Stomach smooth muscle (tissue), 2 donors: ENCODE data around the gene TMPRSS4.

Experiments
- H3K27ac ChIP-seq: one replicate; pipeline ENCODE4 v1.7.0; 2013; ENCODE audit warnings: mild to moderate bottlenecking, low read length, inconsistent platforms
- H3K27me3 ChIP-seq, 2 donors: one replicate each; pipeline ENCODE4 v1.7.0; 2013; ENCODE audit warnings: low read length in 2 of 2; ENCODE audit not compliant: insufficient read depth in 2 of 2, control insufficient read depth in 1 of 2
- H3K36me3 ChIP-seq, 2 donors: one replicate each; pipeline ENCODE4 v1.7.0; 2013; ENCODE audit warnings: low read length in 2 of 2; ENCODE audit not compliant: control insufficient read depth in 2 of 2, insufficient read depth in 2 of 2
- H3K4me1 ChIP-seq: one replicate; pipeline ENCODE4 v1.7.0; 2013; ENCODE audit warnings: low read length; ENCODE audit not compliant: control insufficient read depth, insufficient read depth
- H3K4me3 ChIP-seq, 2 donors: one replicate each; pipeline ENCODE4 v1.7.0; 2013; ENCODE audit warnings: low read length in 2 of 2
- H3K9ac ChIP-seq, 2 donors: one replicate each; pipeline ENCODE4 v1.7.0; 2013; ENCODE audit warnings: low read length in 2 of 2, mild to moderate bottlenecking in 1 of 2
- H3K9me3 ChIP-seq, 2 donors: one replicate each; pipeline ENCODE4 v1.7.0; 2013; ENCODE audit warnings: low read length in 2 of 2; ENCODE audit not compliant: control insufficient read depth in 2 of 2
- donor health status: healthy.
- donor health status: Pancreatic carcinoma.

Gene TMPRSS4

DNA sequence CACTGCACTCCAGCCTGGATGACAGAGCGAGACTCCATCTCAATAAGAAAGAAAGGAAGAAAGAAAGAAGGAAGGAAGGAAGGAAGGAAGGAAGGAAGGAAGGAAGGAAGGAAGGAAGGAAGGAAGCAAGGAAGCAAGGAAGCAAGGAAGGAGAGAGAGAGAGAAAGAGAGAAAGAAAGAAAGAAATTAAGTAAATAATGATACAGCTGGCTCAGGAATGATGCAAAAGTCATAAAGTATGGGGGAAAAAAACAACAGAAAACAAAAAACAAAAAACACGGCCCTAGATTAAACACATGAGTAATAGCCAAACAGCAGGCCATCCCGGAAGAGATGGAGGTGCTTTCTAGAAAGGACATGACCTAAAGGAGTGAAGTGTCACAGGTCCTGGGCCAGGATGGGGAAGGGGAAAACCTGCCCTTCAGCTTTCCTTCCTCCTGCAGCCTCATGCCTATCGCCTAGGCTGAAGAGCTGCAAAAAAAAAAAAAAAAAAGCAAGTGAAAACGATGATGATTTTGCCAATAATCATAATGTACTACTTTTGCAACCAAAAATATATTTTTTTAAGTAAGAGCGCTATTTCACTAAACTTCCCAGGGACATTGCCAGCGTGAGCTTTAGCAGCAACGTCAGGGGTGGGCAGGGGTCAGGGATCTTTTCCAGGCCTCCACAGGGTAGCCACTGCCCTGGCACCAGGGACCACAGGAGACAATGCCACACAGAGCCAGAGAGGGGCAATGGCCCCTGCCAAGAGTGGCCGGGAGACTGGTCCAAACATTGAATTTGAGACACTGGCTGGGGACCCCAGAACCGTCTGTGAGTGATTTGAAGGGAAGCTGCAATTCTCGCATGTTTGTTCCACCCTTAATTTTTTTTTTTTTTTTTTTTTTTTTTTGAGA, 28.2 kb upstream of the TMPRSS4 start:
- Histone ChIP-seq H3K4me1 (peaks cover 2% of the 10 kb centered on the region), H3K27me3 (no peaks in the 10 kb centered on the region)

GRCh38 chr11:118049771-118050170, 27.1 kb upstream of the TMPRSS4 start:
- no peak overlapping the region for H3K27ac ChIP-seq
- no peaks in the 10 kb centered on the region for H3K27me3 ChIP-seq
- peaks cover 2% of the 10 kb centered on the region for H3K4me1 ChIP-seq
- H3K9me3 ChIP-seq, result no peaks in the 10 kb centered on the region
- no peak overlapping the region for H3K9ac ChIP-seq
- no peak overlapping the region for H3K4me3 ChIP-seq
- H3K36me3 ChIP-seq, result no peaks in the 10 kb centered on the region

More for the DNA sequence above, 28.2 kb upstream of the TMPRSS4 start:
- Histone ChIP-seq H3K36me3 (no peaks in the 10 kb centered on the region), H3K27ac (no peak overlapping the region), H3K9me3 (no peaks in the 10 kb centered on the region), H3K9ac (no peak overlapping the region), H3K4me3 (no peak overlapping the region)

- Histone ChIP-seq H3K9me3 (no peaks in the 10 kb centered on the region), H3K36me3 (no peaks in the 10 kb centered on the region), H3K27me3 (no peaks in the 10 kb centered on the region), H3K4me3 (no peak overlapping the region), H3K9ac (no peak overlapping the region), H3K4me1 (peaks cover 2% of the 10 kb centered on the region), H3K27ac (no peak overlapping the region)
Measured at GRCh38 chr11:118050208-118050891, 26.5 kb upstream of the TMPRSS4 start.

GRCh38 chr11:118051136-118051610, 25.7 kb upstream of the TMPRSS4 start:
- peaks cover 2% of the 10 kb centered on the region for H3K4me1 ChIP-seq
- no peaks in the 10 kb centered on the region for H3K9me3 ChIP-seq
- no peaks in the 10 kb centered on the region for H3K36me3 ChIP-seq
- no peak overlapping the region for H3K9ac ChIP-seq
- H3K27me3 ChIP-seq, result no peaks in the 10 kb centered on the region
- no peak overlapping the region for H3K4me3 ChIP-seq
- no peak overlapping the region for H3K27ac ChIP-seq

DNA sequence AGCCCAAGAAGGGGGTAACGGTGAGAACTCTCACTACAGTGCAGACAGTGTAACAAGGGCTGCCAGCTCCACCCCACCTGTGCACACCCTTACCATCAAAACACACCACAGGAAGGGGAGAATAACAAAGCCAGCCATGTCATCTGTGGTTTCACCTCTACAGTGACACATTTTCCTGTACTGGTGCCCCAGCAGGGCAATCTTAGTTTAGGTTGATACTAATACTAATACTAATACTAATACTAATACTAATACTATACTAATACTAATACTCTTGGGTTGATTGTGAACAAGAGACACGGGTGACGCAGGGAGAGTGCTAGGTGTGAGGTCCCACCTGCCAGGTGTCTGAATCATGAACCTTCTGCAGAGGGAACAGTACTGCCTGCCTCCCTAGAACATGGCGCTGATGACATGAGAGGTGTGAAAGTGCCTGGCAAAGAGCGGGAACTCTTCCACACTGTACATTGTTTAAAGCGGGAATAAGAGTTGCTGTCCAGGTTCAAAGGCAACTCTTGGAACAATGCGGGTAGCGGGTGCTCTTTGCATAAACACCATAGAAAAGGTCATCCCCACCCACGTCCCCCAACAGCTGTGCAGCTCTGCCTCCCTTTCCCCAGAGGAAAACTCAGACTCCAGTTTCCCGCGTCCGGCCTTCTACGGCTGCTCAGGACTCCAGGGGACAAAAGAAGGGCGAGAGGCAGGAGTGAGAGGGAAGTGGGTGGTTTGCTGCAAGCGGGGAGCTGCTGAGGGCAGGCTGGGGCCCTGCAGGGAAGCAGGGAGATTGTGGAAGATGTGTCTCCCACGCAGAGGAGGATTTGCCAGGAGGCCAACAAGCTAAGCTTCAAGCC, 25.0 kb upstream of the TMPRSS4 start:
- Histone ChIP-seq H3K4me3 (no peak overlapping the region), H3K36me3 (no peaks in the 10 kb centered on the region), H3K9ac (no peak overlapping the region), H3K27me3 (no peaks in the 10 kb centered on the region), H3K9me3 (no peaks in the 10 kb centered on the region), H3K4me1 (peaks cover 2% of the 10 kb centered on the region), H3K27ac (no peak overlapping the region)

DNA sequence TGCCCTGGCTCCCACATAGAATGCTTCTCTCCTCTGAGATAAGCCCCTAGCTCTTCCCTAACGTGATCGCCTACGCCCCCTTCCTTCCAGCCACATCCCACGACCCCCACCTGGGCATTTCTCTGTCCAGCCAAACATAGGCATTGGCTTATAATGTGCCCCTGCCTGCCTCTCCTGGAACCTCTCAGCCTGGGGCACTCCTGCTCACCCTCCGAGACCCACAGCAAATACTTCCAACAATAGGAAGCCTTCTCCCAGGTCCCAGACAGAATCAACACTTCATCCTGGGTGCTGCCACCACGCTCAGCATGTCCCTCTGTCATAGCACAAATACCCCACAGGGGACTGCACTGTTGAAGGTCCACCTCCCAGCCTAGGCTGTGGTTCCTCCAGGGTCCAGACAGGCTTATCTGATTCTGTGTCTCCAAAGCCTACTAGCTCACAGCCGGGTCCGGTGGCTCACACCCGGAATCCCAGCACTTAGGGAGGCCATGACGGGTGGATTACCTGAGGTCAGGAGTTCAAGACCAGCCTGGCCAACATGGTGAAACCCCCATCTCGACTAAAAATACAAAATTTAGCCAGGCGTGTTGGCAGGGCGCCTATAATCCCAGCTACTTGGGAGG, 24.2 kb upstream of the TMPRSS4 start:
- Histone ChIP-seq H3K27me3 (no peaks in the 10 kb centered on the region), H3K4me3 (no peak overlapping the region), H3K4me1 (peaks cover 2% of the 10 kb centered on the region), H3K27ac (no peak overlapping the region), H3K9me3 (no peaks in the 10 kb centered on the region), H3K36me3 (no peaks in the 10 kb centered on the region), H3K9ac (no peak overlapping the region)

- H3K9ac ChIP-seq, result no peak overlapping the region
- H3K4me3 ChIP-seq, result no peak overlapping the region
- no peaks in the 10 kb centered on the region for H3K36me3 ChIP-seq
- H3K27ac ChIP-seq, result no peak overlapping the region
- no peaks in the 10 kb centered on the region for H3K27me3 ChIP-seq
- H3K4me1 ChIP-seq, result peaks cover 2% of the 10 kb centered on the region
- no peaks in the 10 kb centered on the region for H3K9me3 ChIP-seq
Measured at GRCh38 chr11:118054712-118055640, 21.9 kb upstream of the TMPRSS4 start.

GRCh38 chr11:118055966-118056365, 20.9 kb upstream of the TMPRSS4 start:
- Histone ChIP-seq H3K27me3 (no peaks in the 10 kb centered on the region), H3K27ac (no peak overlapping the region), H3K4me1 (peaks cover 2% of the 10 kb centered on the region), H3K36me3 (no peaks in the 10 kb centered on the region), H3K9ac (no peak overlapping the region), H3K9me3 (no peaks in the 10 kb centered on the region), H3K4me3 (no peak overlapping the region)

- Histone ChIP-seq H3K36me3 (no peaks in the 10 kb centered on the region), H3K27me3 (no peaks in the 10 kb centered on the region), H3K4me3 (no peak overlapping the region), H3K9ac (no peak overlapping the region), H3K4me1 (peaks cover 2% of the 10 kb centered on the region), H3K27ac (no peak overlapping the region), H3K9me3 (no peaks in the 10 kb centered on the region)
Measured at GRCh38 chr11:118056806-118057205, 20.1 kb upstream of the TMPRSS4 start.
